Measurements from ENCODE around the gene CLCN7. TPM values are rescaled to one million over a fixed set of nuclear protein-coding genes. Genes with fewer than 3 reads are reported as not detected.

The CLCN7 gene
- total and polyA plus RNA-seq, 2 experiments from 2014 or later: 17.4 to 53.8 TPM

DNA sequence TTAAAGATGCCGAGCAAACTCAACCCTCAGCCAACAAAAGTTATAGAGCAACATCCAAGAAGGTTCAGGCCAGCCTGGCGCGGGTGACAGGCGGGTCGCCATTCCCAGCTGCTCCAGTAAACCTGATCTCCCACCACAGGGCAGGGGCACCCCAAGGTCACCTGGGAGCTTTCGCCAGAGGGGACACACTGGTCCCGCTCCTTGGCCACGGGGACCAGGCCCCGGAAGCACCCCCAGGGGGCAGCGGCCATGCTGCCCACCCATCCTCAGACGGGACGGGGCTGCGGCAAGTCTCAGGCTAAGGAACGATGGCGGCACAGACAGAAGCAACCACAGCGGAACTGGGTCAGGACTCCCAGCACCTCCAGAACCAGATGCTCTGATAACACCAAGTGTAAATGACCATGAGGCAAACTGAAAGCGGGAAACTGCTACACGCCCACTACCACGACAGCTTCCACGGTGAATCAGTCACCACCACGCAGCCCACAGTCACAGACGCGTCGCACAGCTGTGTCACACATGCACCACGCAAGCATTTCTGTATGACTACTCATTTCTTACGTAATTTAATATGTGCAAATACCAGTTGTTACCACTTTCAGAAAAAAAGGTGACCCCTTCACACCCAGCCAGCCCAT is 16.4 kb downstream of the CLCN7 start:
- Mint-ChIP-seq H3K4me1 (no peaks in the 10 kb centered on the region; the same call in 2 of the 3 replicates), H3K36me3 (ENCODE audit: low read depth) (peaks cover 8% of the 10 kb centered on the region), H3K4me3 (no peak overlapping the region), H3K27ac (no peak overlapping the region), H3K27me3 (ENCODE audit: insufficient read depth, low read depth, poor library complexity) (no peaks in the 10 kb centered on the region), H3K9me3 (no peaks in the 10 kb centered on the region)
- DNase-seq (ENCODE audit: low spot score) (no peak), ATAC-seq (no peak)
- H3K4me2 ChIP-seq: no peak overlapping the region
- H3K4me3 ChIP-seq: no peak overlapping the region
- H3K27ac ChIP-seq (ENCODE audit: low read depth): no peak overlapping the region
- no peaks in the 10 kb centered on the region; the same call in 1 of the 2 replicates for H3K79me2 ChIP-seq (replicated peaks; ENCODE audit: insufficient read depth)
- H2AFZ ChIP-seq: no peak overlapping the region
- no peaks in the 10 kb centered on the region for H3K4me1 ChIP-seq (ENCODE audit: insufficient read depth)
- no peaks in the 10 kb centered on the region for H3K9me2 ChIP-seq (ENCODE audit: insufficient read depth)
- no peak for TF ChIP-seq NANOG (IDR thresholded peaks at IDR 0.05; ENCODE audit: borderline replicate concordance)
- no peak for TF ChIP-seq POLR2AphosphoS5 (IDR thresholded peaks at IDR 0.05; ENCODE audit: low read depth)
- H3F3A ChIP-seq (replicated peaks; ENCODE audit: low read depth): no peaks in the 10 kb centered on the region
- no peaks in the 10 kb centered on the region for H3K36me3 ChIP-seq (ENCODE audit: insufficient read depth)
- H3K27me3 ChIP-seq (ENCODE audit: insufficient read depth): no peaks in the 10 kb centered on the region
- H4K20me1 ChIP-seq (replicated peaks; ENCODE audit: insufficient read depth): peaks cover 4% of the 10 kb centered on the region

DNA sequence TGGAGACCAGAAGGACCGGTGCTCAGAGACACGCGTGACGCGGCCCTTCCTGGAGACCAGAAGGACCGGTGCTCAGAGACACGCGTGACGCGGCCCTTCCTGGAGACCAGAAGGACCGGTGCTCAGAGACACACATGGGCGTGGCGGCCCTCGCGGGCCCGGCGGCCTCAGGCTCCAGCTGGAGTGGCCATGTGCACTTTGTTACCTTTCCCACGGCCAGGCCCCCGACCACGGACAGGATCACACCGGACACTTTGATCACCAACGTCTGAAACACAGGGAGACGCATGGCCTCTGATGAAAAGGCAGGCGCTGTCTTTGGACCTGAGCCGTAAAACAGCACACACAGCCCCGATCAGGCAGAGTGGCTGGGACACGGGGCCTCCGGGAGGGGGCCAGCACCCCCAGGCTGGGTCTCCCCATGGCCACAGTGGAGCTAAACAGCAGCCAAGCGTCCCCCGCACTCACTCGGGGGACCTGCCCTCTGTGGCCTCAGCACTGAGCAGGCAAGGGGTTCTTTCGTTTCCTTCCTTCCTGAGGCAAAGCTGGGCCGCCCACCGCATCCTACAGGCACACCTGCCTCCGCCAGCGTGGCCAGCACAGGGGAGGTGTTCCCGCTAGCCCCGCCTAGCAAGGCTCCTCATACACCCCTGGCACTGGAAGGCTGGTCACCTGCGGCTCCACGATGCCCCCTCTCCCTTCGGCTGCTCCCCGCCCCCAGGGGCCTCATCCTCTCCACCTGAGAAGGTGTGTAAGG is 17.2 kb downstream of the CLCN7 start:
- H3K4me2 ChIP-seq: no peak overlapping the region
- no peak overlapping the region for H3K27ac Mint-ChIP-seq
- H3K4me1 ChIP-seq (ENCODE audit: insufficient read depth): no peaks in the 10 kb centered on the region
- H3K4me3 ChIP-seq: no peak overlapping the region
- no peaks in the 10 kb centered on the region; the same call in 1 of the 2 replicates for H3K79me2 ChIP-seq (replicated peaks; ENCODE audit: insufficient read depth)
- H3F3A ChIP-seq (replicated peaks; ENCODE audit: low read depth): no peaks in the 10 kb centered on the region
- no peaks in the 10 kb centered on the region for H3K36me3 ChIP-seq (ENCODE audit: insufficient read depth)
- H3K4me3 Mint-ChIP-seq: no peak overlapping the region
- DNase-seq (ENCODE audit: low spot score) (no peak), ATAC-seq (no peak)
- H3K27me3 Mint-ChIP-seq (ENCODE audit: insufficient read depth, low read depth, poor library complexity): no peaks in the 10 kb centered on the region
- H3K27me3 ChIP-seq (ENCODE audit: insufficient read depth): no peaks in the 10 kb centered on the region
- H4K20me1 ChIP-seq (replicated peaks; ENCODE audit: insufficient read depth): peaks cover 3% of the 10 kb centered on the region; the same call in 1 of the 2 replicates
- no peak overlapping the region for H2AFZ ChIP-seq
- no peaks in the 10 kb centered on the region; the same call in 2 of the 3 replicates for H3K4me1 Mint-ChIP-seq
- H3K27ac ChIP-seq (ENCODE audit: low read depth): no peak overlapping the region
- no peaks in the 10 kb centered on the region for H3K9me3 Mint-ChIP-seq
- H3K36me3 Mint-ChIP-seq (ENCODE audit: low read depth): peaks cover 8% of the 10 kb centered on the region
- TF ChIP-seq, protein P1, sequence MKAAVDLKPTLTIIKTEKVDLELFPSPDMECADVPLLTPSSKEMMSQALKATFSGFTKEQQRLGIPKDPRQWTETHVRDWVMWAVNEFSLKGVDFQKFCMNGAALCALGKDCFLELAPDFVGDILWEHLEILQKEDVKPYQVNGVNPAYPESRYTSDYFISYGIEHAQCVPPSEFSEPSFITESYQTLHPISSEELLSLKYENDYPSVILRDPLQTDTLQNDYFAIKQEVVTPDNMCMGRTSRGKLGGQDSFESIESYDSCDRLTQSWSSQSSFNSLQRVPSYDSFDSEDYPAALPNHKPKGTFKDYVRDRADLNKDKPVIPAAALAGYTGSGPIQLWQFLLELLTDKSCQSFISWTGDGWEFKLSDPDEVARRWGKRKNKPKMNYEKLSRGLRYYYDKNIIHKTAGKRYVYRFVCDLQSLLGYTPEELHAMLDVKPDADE (IDR thresholded peaks at IDR 0.05): no peak
- TF ChIP-seq EZH2phosphoT487 (IDR thresholded peaks at IDR 0.05; ENCODE audit: unreplicated experiment) (no peak), NANOG (IDR thresholded peaks at IDR 0.05; ENCODE audit: borderline replicate concordance) (no peak), ZNF331 (CRISPR knock-in tag; IDR thresholded peaks at IDR 0.05; ENCODE audit: low read depth) (no peak), ZNF114 (CRISPR knock-in tag; IDR thresholded peaks at IDR 0.05) (no peak), STAT1 (IDR thresholded peaks at IDR 0.05; ENCODE audit: unreplicated experiment) (no peak), POLR2AphosphoS5 (IDR thresholded peaks at IDR 0.05; ENCODE audit: low read depth) (no peak), CREB1 (CRISPR knock-in tag; IDR thresholded peaks at IDR 0.05; ENCODE audit: low read depth) (no peak)
- TF ChIP-seq, protein P2, sequence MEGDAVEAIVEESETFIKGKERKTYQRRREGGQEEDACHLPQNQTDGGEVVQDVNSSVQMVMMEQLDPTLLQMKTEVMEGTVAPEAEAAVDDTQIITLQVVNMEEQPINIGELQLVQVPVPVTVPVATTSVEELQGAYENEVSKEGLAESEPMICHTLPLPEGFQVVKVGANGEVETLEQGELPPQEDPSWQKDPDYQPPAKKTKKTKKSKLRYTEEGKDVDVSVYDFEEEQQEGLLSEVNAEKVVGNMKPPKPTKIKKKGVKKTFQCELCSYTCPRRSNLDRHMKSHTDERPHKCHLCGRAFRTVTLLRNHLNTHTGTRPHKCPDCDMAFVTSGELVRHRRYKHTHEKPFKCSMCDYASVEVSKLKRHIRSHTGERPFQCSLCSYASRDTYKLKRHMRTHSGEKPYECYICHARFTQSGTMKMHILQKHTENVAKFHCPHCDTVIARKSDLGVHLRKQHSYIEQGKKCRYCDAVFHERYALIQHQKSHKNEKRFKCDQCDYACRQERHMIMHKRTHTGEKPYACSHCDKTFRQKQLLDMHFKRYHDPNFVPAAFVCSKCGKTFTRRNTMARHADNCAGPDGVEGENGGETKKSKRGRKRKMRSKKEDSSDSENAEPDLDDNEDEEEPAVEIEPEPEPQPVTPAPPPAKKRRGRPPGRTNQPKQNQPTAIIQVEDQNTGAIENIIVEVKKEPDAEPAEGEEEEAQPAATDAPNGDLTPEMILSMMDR (conservative IDR thresholded peaks at IDR 0.05; ENCODE audit: low read depth in 2 of 2): no peak
- TF ChIP-seq, protein P3, sequence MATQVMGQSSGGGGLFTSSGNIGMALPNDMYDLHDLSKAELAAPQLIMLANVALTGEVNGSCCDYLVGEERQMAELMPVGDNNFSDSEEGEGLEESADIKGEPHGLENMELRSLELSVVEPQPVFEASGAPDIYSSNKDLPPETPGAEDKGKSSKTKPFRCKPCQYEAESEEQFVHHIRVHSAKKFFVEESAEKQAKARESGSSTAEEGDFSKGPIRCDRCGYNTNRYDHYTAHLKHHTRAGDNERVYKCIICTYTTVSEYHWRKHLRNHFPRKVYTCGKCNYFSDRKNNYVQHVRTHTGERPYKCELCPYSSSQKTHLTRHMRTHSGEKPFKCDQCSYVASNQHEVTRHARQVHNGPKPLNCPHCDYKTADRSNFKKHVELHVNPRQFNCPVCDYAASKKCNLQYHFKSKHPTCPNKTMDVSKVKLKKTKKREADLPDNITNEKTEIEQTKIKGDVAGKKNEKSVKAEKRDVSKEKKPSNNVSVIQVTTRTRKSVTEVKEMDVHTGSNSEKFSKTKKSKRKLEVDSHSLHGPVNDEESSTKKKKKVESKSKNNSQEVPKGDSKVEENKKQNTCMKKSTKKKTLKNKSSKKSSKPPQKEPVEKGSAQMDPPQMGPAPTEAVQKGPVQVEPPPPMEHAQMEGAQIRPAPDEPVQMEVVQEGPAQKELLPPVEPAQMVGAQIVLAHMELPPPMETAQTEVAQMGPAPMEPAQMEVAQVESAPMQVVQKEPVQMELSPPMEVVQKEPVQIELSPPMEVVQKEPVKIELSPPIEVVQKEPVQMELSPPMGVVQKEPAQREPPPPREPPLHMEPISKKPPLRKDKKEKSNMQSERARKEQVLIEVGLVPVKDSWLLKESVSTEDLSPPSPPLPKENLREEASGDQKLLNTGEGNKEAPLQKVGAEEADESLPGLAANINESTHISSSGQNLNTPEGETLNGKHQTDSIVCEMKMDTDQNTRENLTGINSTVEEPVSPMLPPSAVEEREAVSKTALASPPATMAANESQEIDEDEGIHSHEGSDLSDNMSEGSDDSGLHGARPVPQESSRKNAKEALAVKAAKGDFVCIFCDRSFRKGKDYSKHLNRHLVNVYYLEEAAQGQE (IDR thresholded peaks at IDR 0.05; ENCODE audit: unreplicated experiment): no peak
- no peaks in the 10 kb centered on the region for H3K9me2 ChIP-seq (ENCODE audit: insufficient read depth)

All from GM23338 (cell line).